Fibroblast of lung (primary cell): ENCODE data around the gene PIAS2. TPM values are rescaled to one million over a fixed set of nuclear protein-coding genes. Genes with fewer than 3 reads are reported as not detected.

Experiments
- DNase-seq, 2 donors: peaks; one replicate each; pipeline versions ENCODE4 v3.0.0 to v3.0.0-alpha.2; 2010; ENCODE audit warnings: low read depth in 2 of 2
- H2AFZ ChIP-seq: 2 replicates; pipeline ENCODE4 v1.5.1; 2012; ENCODE audit warnings: low read length, control low read depth, inconsistent platforms
- H3K27ac ChIP-seq: 2 replicates; pipeline ENCODE4 v1.5.1; 2011; ENCODE audit warnings: low read length, control low read depth; ENCODE audit not compliant: insufficient read depth
- H3K27me3 ChIP-seq: 2 replicates; pipeline ENCODE4 v1.5.1; 2011; ENCODE audit warnings: mild to moderate bottlenecking, low read length; ENCODE audit not compliant: control insufficient read depth, insufficient read depth
- H3K36me3 ChIP-seq: 2 replicates; pipeline ENCODE4 v1.5.1; 2011; ENCODE audit warnings: low read length; ENCODE audit not compliant: control insufficient read depth, insufficient read depth
- H3K4me1 ChIP-seq: 2 replicates; pipeline ENCODE4 v1.5.1; 2011; ENCODE audit warnings: low read length; ENCODE audit not compliant: control insufficient read depth, insufficient read depth; ENCODE audit errors: extremely low read depth
- H3K4me2 ChIP-seq: 2 replicates; pipeline ENCODE4 v1.5.1; 2011; ENCODE audit warnings: low read length, control low read depth; ENCODE audit not compliant: insufficient read depth; ENCODE audit errors: extremely low read depth
- H3K4me3 ChIP-seq, 4 experiments: fragments of 200-600 bp in 1 of 4; sonication (generic) in 1 of 4; replicated peaks in 1 of 4; 2 replicates each; pipeline ENCODE4 v1.5.1; 2011 to 2016; ENCODE audit warnings: low read length in 4 of 4, low read depth in 3 of 4, mild to moderate bottlenecking in 3 of 4, control low read depth in 2 of 4, inconsistent platforms in 1 of 4, mixed read lengths in 1 of 4; ENCODE audit not compliant: insufficient read depth in 1 of 4; ENCODE audit errors: control extremely low read depth in 1 of 4
- H3K79me2 ChIP-seq: 2 replicates; pipeline ENCODE4 v1.5.1; 2012; ENCODE audit warnings: mild to moderate bottlenecking, low read length, inconsistent platforms; ENCODE audit not compliant: control insufficient read depth, insufficient read depth
- H3K9ac ChIP-seq: 2 replicates; pipeline ENCODE4 v1.5.1; 2011; ENCODE audit warnings: mild to moderate bottlenecking, low read length, control low read depth; ENCODE audit not compliant: insufficient read depth
- H3K9me3 ChIP-seq: 2 replicates; pipeline ENCODE4 v1.5.1; 2012; ENCODE audit warnings: low read depth, low read length; ENCODE audit not compliant: control insufficient read depth, insufficient read depth
- H4K20me1 ChIP-seq: 2 replicates; pipeline ENCODE4 v1.5.1; 2011; ENCODE audit warnings: low read length; ENCODE audit not compliant: control insufficient read depth, insufficient read depth; ENCODE audit errors: extremely low read depth
- EZH2 ChIP-seq: IDR thresholded peaks from 2 replicates; pipeline ENCODE4 v1.5.1; 2012; ENCODE audit warnings: low read length, control low read depth, mild to moderate bottlenecking; ENCODE audit errors: missing control alignments
- polyA plus RNA-seq, 2 donors: library from polyadenylated mRNA; depleted of rRNA in 1 of 2; stranded (reverse) in 1 of 2; unstranded in 1 of 2; fragments of >200 nt; gene quantifications; 2 replicates each; pipeline ENCODE4 v1.2.1, GENCODE V29; 2011 to 2012; ENCODE audit warnings: missing spikeins in 1 of 2
- total RNA-seq: library from RNA; depleted of rRNA; stranded (reverse); fragments of >200 nt; gene quantifications from 2 replicates; pipeline ENCODE4 v1.2.1, GENCODE V29; 2014
- TF ChIP-seq, protein P1 (sequence below), 2 donors: IDR thresholded peaks in 1 of 2; conservative IDR thresholded peaks in 1 of 2; 1 replicate in 1 of 2; 2 replicates in 1 of 2; pipeline ENCODE4 v1.5.1; 2011 to 2012; ENCODE audit warnings: low read length in 2 of 2, control low read depth in 1 of 2, inconsistent platforms in 1 of 2, low read depth in 1 of 2, mild to moderate bottlenecking in 1 of 2

Gene PIAS2
- total and polyA plus RNA-seq, 2 donors (not counting 1 experiment from before 2014, with no cell fraction given): 14.4 to 23.1 TPM

DNA sequence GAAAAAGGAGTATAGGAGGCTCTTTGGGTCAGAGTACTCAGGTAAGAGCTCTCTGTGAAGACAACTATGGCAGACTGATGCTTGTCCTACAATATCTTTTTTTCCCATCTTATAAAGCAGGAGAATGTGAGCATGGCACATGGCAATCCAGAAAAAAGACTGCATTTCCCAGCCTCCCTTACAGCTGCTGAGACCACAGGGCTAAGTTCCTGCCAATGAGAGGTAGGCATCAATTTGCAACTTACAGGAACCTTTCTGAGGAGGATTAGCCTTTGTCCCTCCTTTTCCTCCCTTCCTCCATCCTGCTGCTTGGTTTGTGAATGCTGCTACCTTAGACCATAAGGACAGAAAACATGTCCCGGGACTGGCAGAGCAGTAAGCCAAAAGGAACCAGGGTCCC is 122.7 kb downstream of the PIAS2 start:
- Histone ChIP-seq H2AFZ (no peak overlapping the region), H3K4me3 (no peak overlapping the region), H3K4me2 (no peak overlapping the region), H3K36me3 (no peaks in the 10 kb centered on the region), H3K9me3 (no peaks in the 10 kb centered on the region), H3K9ac (no peak overlapping the region), H3K79me2 (no peaks in the 10 kb centered on the region), H3K4me1 (no peaks in the 10 kb centered on the region), H3K27ac (no peak overlapping the region), H4K20me1 (no peaks in the 10 kb centered on the region), H3K27me3 (no peaks in the 10 kb centered on the region)
- DNase-seq: no peak
- TF ChIP-seq EZH2: no peak
- TF ChIP-seq, protein P1, sequence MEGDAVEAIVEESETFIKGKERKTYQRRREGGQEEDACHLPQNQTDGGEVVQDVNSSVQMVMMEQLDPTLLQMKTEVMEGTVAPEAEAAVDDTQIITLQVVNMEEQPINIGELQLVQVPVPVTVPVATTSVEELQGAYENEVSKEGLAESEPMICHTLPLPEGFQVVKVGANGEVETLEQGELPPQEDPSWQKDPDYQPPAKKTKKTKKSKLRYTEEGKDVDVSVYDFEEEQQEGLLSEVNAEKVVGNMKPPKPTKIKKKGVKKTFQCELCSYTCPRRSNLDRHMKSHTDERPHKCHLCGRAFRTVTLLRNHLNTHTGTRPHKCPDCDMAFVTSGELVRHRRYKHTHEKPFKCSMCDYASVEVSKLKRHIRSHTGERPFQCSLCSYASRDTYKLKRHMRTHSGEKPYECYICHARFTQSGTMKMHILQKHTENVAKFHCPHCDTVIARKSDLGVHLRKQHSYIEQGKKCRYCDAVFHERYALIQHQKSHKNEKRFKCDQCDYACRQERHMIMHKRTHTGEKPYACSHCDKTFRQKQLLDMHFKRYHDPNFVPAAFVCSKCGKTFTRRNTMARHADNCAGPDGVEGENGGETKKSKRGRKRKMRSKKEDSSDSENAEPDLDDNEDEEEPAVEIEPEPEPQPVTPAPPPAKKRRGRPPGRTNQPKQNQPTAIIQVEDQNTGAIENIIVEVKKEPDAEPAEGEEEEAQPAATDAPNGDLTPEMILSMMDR (conservative IDR thresholded peaks at IDR 0.05 in 1 of 2, IDR thresholded peaks at IDR 0.05 in 1 of 2; ENCODE audit: low read depth in 1 of 2, low read length in 2 of 2): no peak

DNA sequence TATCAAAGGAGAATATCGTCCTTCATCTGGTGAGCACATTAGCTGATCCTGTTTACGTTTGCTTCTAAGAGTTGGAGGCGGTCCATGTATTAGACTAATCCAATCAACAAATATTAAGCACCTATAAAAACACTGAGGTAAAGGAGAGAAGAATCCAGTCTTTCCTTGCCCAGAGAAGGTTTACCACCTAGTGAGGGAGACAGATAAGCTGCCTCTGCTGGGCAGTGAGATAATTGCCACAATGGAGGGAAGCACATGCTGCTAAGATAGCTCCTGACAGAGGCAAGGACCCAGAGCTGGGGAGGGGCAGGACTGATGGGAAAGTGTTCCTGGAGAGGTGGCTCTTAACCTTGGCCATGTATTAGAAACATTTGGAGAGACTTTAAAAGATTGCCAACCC is 123.7 kb downstream of the PIAS2 start:
- Histone ChIP-seq H3K4me2 (no peak overlapping the region), H3K4me3 (no peak overlapping the region), H3K79me2 (no peaks in the 10 kb centered on the region), H4K20me1 (no peaks in the 10 kb centered on the region), H3K9me3 (no peaks in the 10 kb centered on the region), H2AFZ (no peak overlapping the region), H3K4me1 (no peaks in the 10 kb centered on the region), H3K27ac (no peak overlapping the region), H3K27me3 (no peaks in the 10 kb centered on the region), H3K36me3 (no peaks in the 10 kb centered on the region), H3K9ac (no peak overlapping the region)
- DNase-seq: no peak
- TF ChIP-seq, protein P1 (conservative IDR thresholded peaks at IDR 0.05 in 1 of 2, IDR thresholded peaks at IDR 0.05 in 1 of 2; ENCODE audit: low read depth in 1 of 2, low read length in 2 of 2): no peak
- no peak for TF ChIP-seq EZH2

DNA sequence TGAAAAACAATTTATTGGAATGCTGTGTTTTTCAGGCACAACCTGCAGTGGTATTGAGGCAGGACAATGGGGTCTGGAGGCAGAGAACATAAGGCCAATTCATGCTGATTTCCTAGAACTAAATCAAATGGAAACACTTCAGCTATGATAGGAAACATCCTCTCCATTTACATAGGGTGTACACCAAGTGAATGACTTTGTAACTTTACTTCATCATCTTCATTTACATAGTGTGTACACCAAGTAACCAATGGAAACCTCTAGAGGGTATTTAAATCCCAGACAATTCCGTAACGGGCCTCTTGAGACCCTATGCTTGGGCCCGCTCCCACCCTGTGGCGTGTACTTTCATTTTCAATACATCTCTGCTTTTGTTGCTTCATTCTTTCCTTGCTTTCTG is 128.2 kb downstream of the PIAS2 start:
- no peak for TF ChIP-seq EZH2
- TF ChIP-seq, protein P1 (conservative IDR thresholded peaks at IDR 0.05 in 1 of 2, IDR thresholded peaks at IDR 0.05 in 1 of 2; ENCODE audit: low read depth in 1 of 2, low read length in 2 of 2): no peak
- Histone ChIP-seq H4K20me1 (no peaks in the 10 kb centered on the region), H3K4me2 (no peak overlapping the region), H3K27ac (no peak overlapping the region), H3K9me3 (no peaks in the 10 kb centered on the region), H3K4me1 (no peaks in the 10 kb centered on the region), H3K27me3 (no peaks in the 10 kb centered on the region), H3K79me2 (no peaks in the 10 kb centered on the region), H3K36me3 (no peaks in the 10 kb centered on the region), H2AFZ (no peak overlapping the region), H3K9ac (no peak overlapping the region), H3K4me3 (no peak overlapping the region)
- no peak for DNase-seq
